HG02759 (cell line): ENCODE measurements around the gene LRTM2.

Source experiments
- ATAC-seq: cut with Tn5 transposase; IDR thresholded peaks from one replicate; pipeline ENCODE4 v1.9.1; 2021; ENCODE audit warnings: mild to moderate bottlenecking, moderate library complexity; ENCODE audit not compliant: unreplicated experiment

LRTM2 gene

DNA sequence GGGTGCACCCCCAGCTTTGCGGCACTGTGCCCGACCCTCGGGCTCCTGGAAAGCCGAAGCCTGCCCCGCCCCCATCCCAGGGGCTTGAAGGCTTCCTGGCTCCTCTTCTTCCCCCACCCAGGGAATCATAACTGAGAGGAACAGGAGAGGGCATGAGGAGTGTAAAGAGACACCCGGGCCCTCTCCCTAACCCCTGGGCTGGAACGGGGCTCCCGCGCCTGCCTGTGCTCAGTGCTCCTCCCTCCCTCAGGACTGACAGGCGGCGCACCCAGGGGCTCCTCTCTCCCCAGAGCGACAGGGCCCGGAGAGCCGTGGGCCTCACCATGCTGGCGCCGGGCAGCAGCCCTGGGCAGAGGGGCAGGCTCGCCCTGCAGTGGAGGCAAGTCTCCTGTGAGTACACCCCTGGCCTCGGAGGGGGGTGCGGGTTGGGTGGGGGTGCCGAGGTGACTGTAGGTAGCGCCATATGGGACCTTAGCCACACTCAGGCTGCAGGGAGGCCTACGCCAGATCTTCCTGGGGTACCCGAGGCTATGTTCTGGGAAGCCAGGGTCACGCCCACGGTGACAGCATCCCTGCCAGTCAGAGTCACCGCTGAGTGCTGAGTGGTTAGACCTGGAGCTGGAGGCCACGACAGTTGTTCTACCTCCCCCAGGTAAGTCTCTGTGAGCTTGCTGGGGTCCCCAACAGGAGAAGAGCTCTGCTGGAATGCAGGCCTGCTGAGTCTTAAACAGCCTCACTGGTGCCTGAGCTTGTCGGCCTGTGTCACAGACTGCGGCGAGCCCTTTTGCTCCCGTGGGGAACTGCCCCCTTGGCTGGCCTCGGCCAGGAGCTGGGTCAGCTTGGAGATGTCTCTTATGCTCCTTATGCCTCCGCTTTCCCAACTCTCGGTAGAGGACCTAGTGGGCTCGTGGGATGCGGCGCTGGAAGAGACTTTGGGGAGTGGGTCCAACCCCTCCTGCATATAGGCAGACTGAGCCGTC is 7.8 kb downstream of the LRTM2 start:
- ATAC-seq = no peak

GRCh38 chr12:1828856-1829255 is 8.5 kb downstream of the LRTM2 start:
- ATAC-seq = no peak

DNA sequence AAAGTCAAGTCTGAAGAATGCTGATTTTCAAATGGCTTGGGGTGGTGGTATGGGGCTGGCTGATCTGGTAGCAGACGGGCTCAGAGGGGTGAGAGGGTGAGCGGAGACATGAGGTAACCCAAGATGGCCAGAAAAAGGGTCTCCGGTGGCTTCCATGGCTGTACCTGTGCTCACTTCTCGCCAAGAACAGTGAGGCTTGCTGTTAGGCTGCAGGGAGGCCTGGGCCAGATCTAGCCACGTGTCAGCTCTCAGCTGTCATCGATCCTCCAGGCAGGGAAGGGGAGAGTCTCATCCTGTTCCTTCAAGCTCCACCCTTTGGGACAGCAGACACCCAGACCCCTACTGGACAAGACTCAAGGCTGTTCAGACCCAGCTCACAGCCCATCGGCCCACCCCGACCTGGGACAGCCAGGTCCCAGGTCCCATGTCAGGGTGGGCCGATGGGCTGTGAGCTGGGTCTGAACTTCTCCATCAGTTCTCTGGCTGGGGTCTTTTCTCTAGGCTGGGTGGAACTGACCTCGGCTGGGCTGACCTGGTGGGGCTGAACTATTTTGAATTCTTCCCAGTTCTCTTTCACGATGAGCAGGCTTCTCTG is 9.0 kb downstream of the LRTM2 start:
- no peak for ATAC-seq

DNA sequence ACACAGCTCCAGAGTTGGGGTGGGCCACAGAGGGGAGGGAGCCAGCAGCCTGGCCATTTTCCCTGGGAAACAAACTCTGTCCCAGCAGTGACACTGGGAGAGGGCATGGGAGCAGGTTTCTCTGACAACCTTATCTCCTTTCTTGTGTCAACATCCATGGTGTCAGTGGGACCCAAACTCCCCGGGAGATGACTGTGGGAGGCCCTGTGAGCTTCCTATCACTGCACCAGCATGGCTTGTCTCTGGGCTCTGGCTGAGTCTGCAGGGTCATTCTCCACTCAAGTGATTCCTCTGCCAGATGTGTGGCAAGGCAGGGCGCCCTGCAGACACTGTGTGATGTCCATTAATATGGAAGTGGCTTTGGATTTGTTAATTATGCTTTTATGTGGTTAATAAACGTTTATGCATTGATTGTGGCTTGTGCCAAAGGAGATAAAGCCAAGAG is 10.1 kb downstream of the LRTM2 start:
- ATAC-seq = no peak

DNA sequence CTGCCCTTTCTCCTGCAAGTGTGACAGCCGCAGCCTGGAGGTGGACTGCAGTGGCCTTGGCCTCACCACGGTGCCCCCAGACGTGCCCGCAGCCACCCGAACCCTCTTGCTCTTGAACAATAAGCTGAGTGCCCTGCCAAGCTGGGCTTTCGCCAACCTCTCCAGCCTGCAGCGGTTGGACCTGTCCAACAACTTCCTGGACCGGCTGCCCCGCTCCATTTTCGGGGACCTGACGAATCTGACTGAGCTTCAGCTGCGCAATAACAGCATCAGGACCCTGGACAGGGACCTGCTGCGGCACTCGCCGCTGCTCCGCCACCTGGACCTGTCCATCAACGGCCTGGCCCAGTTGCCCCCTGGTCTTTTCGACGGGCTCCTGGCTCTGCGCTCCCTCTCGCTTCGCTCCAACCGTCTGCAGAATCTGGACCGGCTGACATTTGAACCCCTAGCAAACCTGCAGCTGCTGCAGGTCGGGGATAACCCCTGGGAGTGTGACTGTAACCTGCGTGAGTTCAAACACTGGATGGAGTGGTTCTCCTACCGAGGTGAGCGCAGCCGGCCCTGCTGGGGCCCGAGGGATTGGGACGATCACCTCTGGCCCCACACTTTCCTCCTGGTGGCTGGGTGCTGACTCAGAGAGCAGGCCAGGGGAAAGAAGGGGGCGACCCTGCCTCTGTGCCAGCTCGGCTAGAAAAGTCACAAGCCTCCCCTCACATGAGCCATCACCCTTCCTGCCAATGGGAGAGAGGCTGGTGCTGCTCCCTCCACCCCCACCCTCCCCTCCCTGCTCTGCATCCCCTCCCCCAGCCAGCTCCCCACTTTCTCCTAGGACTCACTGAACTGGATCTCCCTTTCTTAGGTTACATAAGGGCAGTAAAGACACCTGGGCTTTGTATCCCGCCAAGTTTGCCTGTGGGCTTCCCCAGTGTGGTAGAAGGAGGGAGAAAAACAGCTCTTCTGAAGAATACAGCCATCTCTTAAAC is 10.9 kb downstream of the LRTM2 start:
- ATAC-seq = no peak

DNA sequence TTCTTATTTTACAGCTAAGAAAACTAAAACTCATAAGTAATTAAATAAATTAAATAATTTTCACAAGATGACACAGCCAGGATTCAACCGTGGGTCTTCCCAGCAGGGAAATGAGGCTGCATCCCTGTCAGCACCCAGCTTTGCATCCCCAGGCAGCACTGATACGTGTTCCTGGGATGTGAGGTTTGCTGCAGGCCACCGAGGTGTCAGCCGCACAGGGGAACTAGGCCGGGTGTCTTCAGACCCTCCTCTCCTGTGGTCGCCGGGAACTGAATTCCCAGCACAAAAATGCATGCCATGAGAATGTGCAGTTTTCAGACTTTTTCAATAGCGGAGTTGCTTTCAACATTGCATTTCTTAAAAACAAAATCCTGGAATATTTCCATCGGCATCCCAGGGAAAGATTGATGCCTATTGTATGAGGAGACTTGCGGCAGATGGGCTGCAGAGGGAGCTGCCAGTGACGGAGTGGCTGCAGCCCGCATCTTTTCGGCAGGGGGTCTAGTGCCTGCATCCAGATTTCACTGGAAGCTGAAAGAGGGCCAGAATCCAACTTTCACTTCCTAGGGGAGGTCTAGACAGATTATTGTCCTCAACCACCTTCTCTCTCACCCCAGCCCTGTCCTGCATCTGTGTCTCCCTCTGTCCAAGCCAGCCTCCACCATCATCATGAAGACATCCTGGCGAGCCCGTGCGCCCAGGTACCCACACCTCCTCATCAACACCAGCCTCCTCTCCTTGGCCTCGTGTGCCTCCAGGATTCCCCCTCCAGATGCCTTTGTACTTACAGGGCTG is 12.6 kb downstream of the LRTM2 start:
- no peak for ATAC-seq

DNA sequence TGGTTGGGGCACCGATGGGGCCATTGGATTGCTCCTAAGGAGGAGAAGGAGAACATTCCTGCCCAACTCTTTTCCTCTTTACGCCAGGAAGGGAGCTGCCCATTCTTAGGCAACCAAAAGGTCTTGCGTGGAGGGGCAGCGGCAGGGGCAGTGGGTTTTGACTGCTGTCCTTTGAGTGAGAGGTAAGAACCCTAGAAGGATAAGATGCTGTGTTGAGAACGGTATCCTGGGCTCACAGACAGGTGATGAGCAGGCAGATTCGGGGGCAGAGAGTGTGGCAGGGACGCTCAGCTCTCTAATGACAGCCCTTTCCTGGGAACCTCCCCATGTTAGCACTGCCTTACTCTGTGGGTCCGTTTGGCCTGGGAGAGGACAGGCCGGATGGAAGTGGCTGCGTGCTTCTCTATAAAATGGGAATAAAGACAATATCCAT is 13.2 kb downstream of the LRTM2 start:
- no peak for ATAC-seq

DNA sequence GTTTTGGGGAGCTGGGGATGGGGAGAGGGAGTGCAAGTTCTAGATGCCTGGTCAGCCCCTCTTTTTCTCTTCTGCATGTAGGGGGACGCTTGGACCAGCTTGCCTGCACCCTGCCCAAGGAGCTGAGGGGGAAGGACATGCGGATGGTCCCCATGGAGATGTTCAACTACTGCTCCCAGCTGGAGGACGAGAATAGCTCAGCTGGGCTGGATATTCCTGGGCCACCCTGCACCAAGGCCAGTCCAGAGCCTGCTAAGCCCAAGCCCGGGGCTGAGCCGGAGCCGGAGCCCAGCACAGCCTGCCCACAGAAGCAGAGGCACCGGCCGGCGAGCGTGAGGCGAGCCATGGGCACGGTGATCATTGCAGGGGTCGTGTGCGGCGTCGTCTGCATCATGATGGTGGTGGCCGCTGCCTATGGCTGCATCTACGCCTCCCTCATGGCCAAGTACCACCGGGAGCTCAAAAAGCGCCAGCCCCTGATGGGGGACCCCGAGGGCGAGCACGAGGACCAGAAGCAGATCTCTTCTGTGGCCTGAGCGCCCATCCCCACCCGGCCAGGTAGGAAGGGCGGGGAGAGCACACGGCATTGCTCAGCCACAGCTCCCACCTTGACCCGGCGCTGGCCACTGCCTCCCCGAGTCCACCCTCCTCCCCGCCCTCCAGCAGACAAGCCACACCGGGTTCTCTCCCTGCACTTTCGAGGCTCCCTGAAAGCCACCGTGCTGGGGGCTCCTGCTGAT is 14.0 kb downstream of the LRTM2 start:
- ATAC-seq = no peak

GRCh38 chr12:1835211-1836131 is 15.1 kb downstream of the LRTM2 start:
- ATAC-seq = no peak

DNA sequence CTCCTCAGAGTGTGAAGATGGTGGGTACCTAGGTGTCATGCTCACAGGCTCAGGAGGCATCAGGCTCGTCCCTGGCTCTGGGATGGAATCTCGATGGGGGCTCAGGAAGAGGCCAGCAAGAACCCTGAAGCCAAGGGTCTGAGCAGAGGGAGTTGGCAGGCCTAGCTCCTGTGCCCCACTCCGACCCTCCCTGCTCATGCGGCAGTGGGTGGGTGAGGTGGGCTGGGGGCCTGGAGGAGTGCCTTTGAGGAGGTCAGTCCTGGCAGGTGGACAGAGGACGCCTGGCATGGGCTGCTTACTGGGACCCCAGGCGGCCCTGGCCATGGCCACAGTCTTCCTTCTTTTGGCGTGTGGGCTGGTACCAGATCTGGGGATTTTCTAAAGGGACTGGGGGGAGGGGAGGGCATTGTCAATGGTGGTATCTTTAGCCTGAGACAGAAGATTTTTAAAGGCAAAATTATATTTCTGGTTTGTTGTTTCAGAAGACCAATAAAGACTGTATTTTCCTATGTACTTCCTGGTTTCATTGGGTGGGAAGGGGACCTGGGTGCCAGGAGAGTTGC is 16.0 kb downstream of the LRTM2 start:
- ATAC-seq = no peak

- no peak for ATAC-seq
Observed at GRCh38 chr12:1836854-1837421, 16.6 kb downstream of the LRTM2 start.

GRCh38 chr12:1837541-1838204 is 17.3 kb downstream of the LRTM2 start:
- ATAC-seq = no peak

- ATAC-seq = no peak
Observed at GRCh38 chr12:1838205-1838993, 18.0 kb downstream of the LRTM2 start.

GRCh38 chr12:1838994-1839365 is 18.6 kb downstream of the LRTM2 start:
- ATAC-seq = no peak

- ATAC-seq = no peak
Observed at GRCh38 chr12:1839464-1839863, 19.1 kb downstream of the LRTM2 start.
